B cell (primary cell): ENCODE results near the gene RAB31. TPM values are rescaled to one million over a fixed set of nuclear protein-coding genes. Genes with fewer than 3 reads are reported as not detected.

Source experiments
- ATAC-seq: fragments of 200-7000 bp; cut with Tn5 transposase; one replicate; pipeline ENCODE4 v1.10.0; 2021; ENCODE audit warnings: low read depth, mild to moderate bottlenecking, moderate number of reproducible peaks, moderate library complexity
- CTCF ChIA-PET: fragments of 350-600 bp; sonication (Branson Sonifier 250); formaldehyde crosslinking; loops from one replicate; lab custom pipeline; 2021; ENCODE audit warnings: antibody characterized with exemption, inconsistent platforms; lab: Charles Lee
- POLR2A ChIA-PET: fragments of 350-600 bp; sonication (Branson Sonifier 250); formaldehyde crosslinking; loops from one replicate; lab custom pipeline; 2021; ENCODE audit warnings: antibody characterized with exemption; lab: Charles Lee
- DNase-seq: peaks from one replicate; pipeline ENCODE4 v3.0.0; 2013
- H2AFZ ChIP-seq: 2 replicates; pipeline ENCODE4 v1.6.1; 2012; ENCODE audit warnings: mild to moderate bottlenecking, low read depth, low read length; ENCODE audit not compliant: insufficient read depth, poor library complexity, severe bottlenecking
- H3K27ac ChIP-seq, 2 donors: 1 replicate in 1 of 2; 2 replicates in 1 of 2; pipeline ENCODE4 v1.5.1; 2012 to 2013; ENCODE audit warnings: low read length in 2 of 2, mild to moderate bottlenecking in 2 of 2, moderate library complexity in 1 of 2
- H3K27me3 ChIP-seq, 4 experiments: fragments of 200-600 bp in 1 of 4; sonication (generic) in 1 of 4; replicated peaks in 1 of 4; 1 replicate in 2 of 4; 2 replicates in 2 of 4; pipeline versions ENCODE4 v1.6.1 to v1.7.0; 2013 to 2016; ENCODE audit warnings: low read length in 3 of 4, mild to moderate bottlenecking in 2 of 4, mixed read lengths in 1 of 4, moderate library complexity in 1 of 4; ENCODE audit not compliant: insufficient read depth in 4 of 4, control insufficient read depth in 3 of 4; ENCODE audit errors: control extremely low read depth in 1 of 4
- H3K36me3 ChIP-seq, 2 experiments: replicated peaks in 1 of 2; 1 replicate in 1 of 2; 2 replicates in 1 of 2; pipeline versions ENCODE4 v1.6.1 to v1.7.1; 2013; ENCODE audit warnings: low read length in 1 of 2; ENCODE audit not compliant: insufficient read depth in 2 of 2, control insufficient read depth in 1 of 2; ENCODE audit errors: control extremely low read depth in 1 of 2, extremely low read depth in 1 of 2
- H3K4me1 ChIP-seq, 2 donors: fragments of 200-600 bp in 1 of 2; sonication (generic) in 1 of 2; 1 replicate in 1 of 2; 2 replicates in 1 of 2; pipeline versions ENCODE4 v1.5.1 to v1.6.1; 2013 to 2017; ENCODE audit warnings: low read length in 2 of 2; ENCODE audit not compliant: control insufficient read depth in 2 of 2, insufficient read depth in 2 of 2
- H3K4me2 ChIP-seq: replicated peaks from 2 replicates; pipeline ENCODE3; 2012; ENCODE audit warnings: mild to moderate bottlenecking, low read depth, low read length; ENCODE audit not compliant: poor library complexity, severe bottlenecking
- H3K4me3 ChIP-seq, 5 experiments: fragments of 200-600 bp in 1 of 5; sonication (generic) in 1 of 5; 1 replicate in 3 of 5; 2 replicates in 2 of 5; pipeline versions ENCODE4 v1.5.1 to v1.7.0; 2011 to 2016; ENCODE audit warnings: low read length in 4 of 5, mild to moderate bottlenecking in 4 of 5, low read depth in 2 of 5, control low read depth in 1 of 5, moderate library complexity in 1 of 5; ENCODE audit not compliant: insufficient read depth in 1 of 5; ENCODE audit errors: control extremely low read depth in 1 of 5, extremely low read depth in 1 of 5
- H3K79me2 ChIP-seq: fragments of 200-600 bp; sonication (generic); one replicate; pipeline ENCODE4 v1.6.0; 2016; ENCODE audit warnings: low read length; ENCODE audit not compliant: control insufficient read depth, insufficient read depth
- H3K9ac ChIP-seq: fragments of 200-600 bp; sonication (generic); 2 replicates; pipeline ENCODE4 v1.6.1; 2017; ENCODE audit warnings: mild to moderate bottlenecking, low read length, moderate library complexity
- H3K9me3 ChIP-seq, 3 donors: one replicate each; pipeline versions ENCODE4 v1.6.1 to v1.7.1; 2013; ENCODE audit warnings: low read length in 2 of 3; ENCODE audit not compliant: control insufficient read depth in 2 of 3, insufficient read depth in 1 of 3; ENCODE audit errors: control extremely low read depth in 1 of 3
- H4K20me1 ChIP-seq: 2 replicates; pipeline ENCODE4 v1.6.0; 2012; ENCODE audit warnings: mild to moderate bottlenecking, low read length; ENCODE audit not compliant: insufficient read depth, control insufficient read depth, poor library complexity, severe bottlenecking
- H3K27ac Mint-ChIP-seq: one replicate; pipeline ENCODE4 v1.8.0; 2021; ENCODE audit warnings: mixed read lengths
- H3K27me3 Mint-ChIP-seq: one replicate; pipeline ENCODE4 v1.8.0; 2021; ENCODE audit warnings: mixed read lengths
- H3K4me1 Mint-ChIP-seq: one replicate; pipeline ENCODE4 v1.8.0; 2021; ENCODE audit warnings: mixed read lengths
- H3K4me3 Mint-ChIP-seq: one replicate; pipeline ENCODE4 v1.8.0; 2021; ENCODE audit warnings: mixed read lengths
- H3K9me3 Mint-ChIP-seq: one replicate; pipeline ENCODE4 v1.8.0; 2022; ENCODE audit warnings: mixed read lengths; ENCODE audit not compliant: insufficient read depth
- CTCF ChIP-seq: fragments of 200-600 bp; IDR thresholded peaks from one replicate; pipeline ENCODE4 v1.8.0; 2022; ENCODE audit warnings: antibody characterized with exemption, mild to moderate bottlenecking
- EZH2 ChIP-seq: IDR thresholded peaks from 2 replicates; pipeline ENCODE4 v1.6.1; 2012; ENCODE audit warnings: borderline replicate concordance, low read depth, mild to moderate bottlenecking, moderate library complexity, low read length; ENCODE audit not compliant: insufficient read depth, poor library complexity, severe bottlenecking
- WGBS: methylation state at CpG from one replicate; pipeline ENCODE4 v1.1.5; 2013; ENCODE audit warnings: missing lambda C conversion rate; ENCODE audit not compliant: insufficient coverage; 5-methylcytosine and 5-hydroxymethylcytosine counted together
- intact Hi-C: fragments of 100-400 bp; cut with micrococcal nuclease; formaldehyde crosslinking; loops from one replicate; pipeline ENCODE4 v1.10.0; 2022
- polyA plus RNA-seq: library from polyadenylated mRNA; depleted of rRNA; stranded (reverse); fragments of >200 nt; gene quantifications from 2 replicates; pipeline ENCODE4 v1.2.3, GENCODE V29; 2012
- total RNA-seq, 2 donors: library from RNA; stranded (reverse); fragments of 120-200 nt in 1 of 2; gene quantifications; 1 replicate in 1 of 2; 2 replicates in 1 of 2; pipeline versions ENCODE4 v1.2.3 to v1.2.4, GENCODE V29; 2013 to 2022

RAB31 gene
- total and polyA plus RNA-seq, 2 donors (not counting 1 experiment from before 2014, with no cell fraction given), result 15.5 to 44.6 TPM

GRCh38 chr18:9804517-9805104, 96.5 kb downstream of the RAB31 start:
- H3K4me1 ChIP-seq, result no peaks in the 10 kb centered on the region
- no peak for ATAC-seq
- H3K79me2 ChIP-seq, result no peaks in the 10 kb centered on the region
- TF ChIP-seq CTCF (no peak), EZH2 (no peak)
- no peaks in the 10 kb centered on the region for H3K4me1 Mint-ChIP-seq
- H3K9me3 ChIP-seq, result no peaks in the 10 kb centered on the region
- WGBS, result 100% methylated on average over 3 of the region's 5 CpGs
- intact Hi-C loops, result no loop called here
- H3K27me3 ChIP-seq, result no peaks in the 10 kb centered on the region
- no peak overlapping the region for H3K4me3 Mint-ChIP-seq
- H3K27me3 Mint-ChIP-seq, result no peaks in the 10 kb centered on the region
- H3K27ac ChIP-seq, result no peak overlapping the region
- H3K9me3 Mint-ChIP-seq, result no peaks in the 10 kb centered on the region
- H3K36me3 ChIP-seq, result peaks cover 0 to 23% of the 10 kb centered on the region in 2 experiments
- no peak overlapping the region for H2AFZ ChIP-seq
- no peak overlapping the region for H3K4me3 ChIP-seq
- H3K9ac ChIP-seq, result no peak overlapping the region
- H4K20me1 ChIP-seq, result no peaks in the 10 kb centered on the region
- POLR2A ChIA-PET, result no interaction called here
- no peak overlapping the region for H3K27ac Mint-ChIP-seq
- CTCF ChIA-PET, result no interaction called here
- no peak overlapping the region for H3K4me2 ChIP-seq
- DNase-seq, result no peak

- Mint-ChIP-seq H3K4me3 (no peak overlapping the region), H3K27ac (no peak overlapping the region), H3K9me3 (no peaks in the 10 kb centered on the region), H3K27me3 (no peaks in the 10 kb centered on the region), H3K4me1 (no peaks in the 10 kb centered on the region)
- intact Hi-C loops, result no loop called here
- WGBS, result 92% methylated on average over 6 of the region's 9 CpGs
- ChIA-PET POLR2A (no interaction called here), CTCF (no interaction called here)
- no peak overlapping the region for H2AFZ ChIP-seq
- H3K36me3 ChIP-seq, result peaks cover 0 to 12% of the 10 kb centered on the region in 2 experiments
- H3K27ac ChIP-seq, result no peak overlapping the region
- no peaks in the 10 kb centered on the region for H3K9me3 ChIP-seq
- H3K9ac ChIP-seq, result no peak overlapping the region
- H3K79me2 ChIP-seq, result no peaks in the 10 kb centered on the region
- no peaks in the 10 kb centered on the region for H4K20me1 ChIP-seq
- DNase-seq (no peak), ATAC-seq (no peak)
- no peaks in the 10 kb centered on the region for H3K27me3 ChIP-seq
- no peaks in the 10 kb centered on the region for H3K4me1 ChIP-seq
- TF ChIP-seq CTCF (no peak), EZH2 (no peak)
- H3K4me2 ChIP-seq, result no peak overlapping the region
- no peak overlapping the region for H3K4me3 ChIP-seq
Measured at GRCh38 chr18:9806905-9807304, 98.8 kb downstream of the RAB31 start.
